Aortic smooth muscle cell (primary cell): ENCODE results near the gene NKAIN4. TPM values are rescaled to one million over a fixed set of nuclear protein-coding genes. Genes with fewer than 3 reads are reported as not detected.

Experiments
- total RNA-seq: library from RNA; depleted of rRNA; stranded (reverse); fragments of >200 nt; gene quantifications from 2 replicates; pipeline ENCODE4 v1.2.3, GENCODE V29; 2014

The NKAIN4 gene
- not detected in 2 replicates for total RNA-seq

GRCh38 chr20:63254232-63254605 lies at the start of gene NKAIN4:
TSS of gene NKAIN4 (minus strand) at chr20:63254463. CDS start at chr20:63254450, 13 bp downstream.

GRCh38 chr20:63292904-63293303 lies 38.6 kb upstream of the NKAIN4 start, which contains the start of gene COL20A1:
TSS of gene COL20A1 (plus strand) at chr20:63293186. CDS start at chr20:63295108, 1,922 bp downstream.

GRCh38 chr20:63272105-63273058 lies 18.1 kb upstream of the NKAIN4 start, which contains the start of gene ARFGAP1:
TSS of gene ARFGAP1 (plus strand) at chr20:63272813. CDS start at chr20:63275581, 2,768 bp downstream.

GRCh38 chr20:63235399-63235983 lies 18.8 kb downstream of the NKAIN4 start, which contains the start of gene BIRC7:
TSS of gene BIRC7 (plus strand) at chr20:63235905. CDS start at chr20:63236097, 192 bp downstream.

GRCh38 chr20:63216041-63216848 lies 38.0 kb downstream of the NKAIN4 start, which contains the start of gene YTHDF1:
TSS of gene YTHDF1 (minus strand) at chr20:63216131. CDS start at chr20:63215892, 239 bp downstream.

Other genes with a start within 250 kb of the NKAIN4 start
- gene BHLHE23, start 247.5 kb downstream of the NKAIN4 start, total RNA-seq = not detected in 2 replicates
- 17.2 and 18.2 TPM in 2 replicates for gene YTHDF1, start 38.3 kb downstream of the NKAIN4 start, total RNA-seq
- 0.06 and 0.40 TPM in 2 replicates for gene BIRC7, start 18.6 kb downstream of the NKAIN4 start, total RNA-seq
- gene ARFGAP1, start 18.4 kb upstream of the NKAIN4 start, total RNA-seq = 62.0 and 62.5 TPM in 2 replicates
- not detected in 2 replicates for gene COL20A1, start 38.7 kb upstream of the NKAIN4 start, total RNA-seq
- not detected in 2 replicates for gene CHRNA4, start 106.9 kb upstream of the NKAIN4 start, total RNA-seq
- gene KCNQ2, start 218.2 kb upstream of the NKAIN4 start, total RNA-seq = not detected in 2 replicates
- gene EEF1A2, start 244.6 kb upstream of the NKAIN4 start, total RNA-seq = 0.06 and 0.13 TPM in 2 replicates